GM19328 (cell line): ENCODE measurements around the gene PTPRN2.

Experiments
- ATAC-seq: cut with Tn5 transposase; IDR thresholded peaks from one replicate; pipeline ENCODE4 v1.9.1; 2021; ENCODE audit warnings: mild to moderate bottlenecking, moderate library complexity; ENCODE audit not compliant: unreplicated experiment

The PTPRN2 gene

DNA sequence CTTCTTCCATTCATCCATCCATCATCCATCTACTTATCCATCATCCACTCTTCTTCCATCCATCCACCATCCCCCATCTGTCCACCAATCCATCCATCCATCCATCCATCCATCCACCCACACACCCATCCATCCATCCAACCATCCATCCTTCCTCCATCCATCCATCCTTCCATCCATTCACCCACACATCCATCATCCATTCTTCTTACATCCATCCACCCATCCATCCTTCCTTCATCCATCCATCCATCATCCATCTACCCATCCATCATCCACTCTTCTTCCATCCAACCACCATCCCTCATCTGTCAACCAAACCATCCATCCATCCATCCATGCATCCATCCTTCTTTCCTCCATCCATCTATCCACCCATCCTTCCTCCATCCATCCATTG is 821.5 kb downstream of the PTPRN2 start:
- ATAC-seq = no peak

DNA sequence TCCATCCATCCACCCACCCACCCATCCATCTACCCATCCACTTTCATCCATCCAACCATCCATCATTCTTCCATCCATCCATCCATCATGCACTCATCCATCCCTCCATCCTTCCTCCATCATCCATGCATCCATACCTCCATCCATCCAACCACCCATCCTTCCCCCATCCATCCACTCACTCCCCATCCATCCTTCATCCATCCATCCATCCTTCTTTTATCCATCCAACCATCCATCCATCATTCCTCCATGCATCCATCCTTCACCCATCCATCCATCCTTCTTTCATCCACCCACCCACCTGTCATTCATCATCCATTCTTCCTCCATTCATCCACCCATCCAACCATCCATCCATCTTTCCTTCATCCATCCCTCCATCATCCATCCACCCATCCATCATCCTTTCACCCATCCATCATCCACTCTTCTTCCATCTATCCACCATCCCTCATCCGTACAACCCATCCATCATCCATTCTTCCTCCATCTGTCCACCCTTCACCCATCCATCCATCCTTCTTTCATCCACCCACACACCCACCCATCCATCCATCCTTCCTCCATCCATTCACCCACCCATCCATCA is 822.6 kb downstream of the PTPRN2 start:
- ATAC-seq = no peak

DNA sequence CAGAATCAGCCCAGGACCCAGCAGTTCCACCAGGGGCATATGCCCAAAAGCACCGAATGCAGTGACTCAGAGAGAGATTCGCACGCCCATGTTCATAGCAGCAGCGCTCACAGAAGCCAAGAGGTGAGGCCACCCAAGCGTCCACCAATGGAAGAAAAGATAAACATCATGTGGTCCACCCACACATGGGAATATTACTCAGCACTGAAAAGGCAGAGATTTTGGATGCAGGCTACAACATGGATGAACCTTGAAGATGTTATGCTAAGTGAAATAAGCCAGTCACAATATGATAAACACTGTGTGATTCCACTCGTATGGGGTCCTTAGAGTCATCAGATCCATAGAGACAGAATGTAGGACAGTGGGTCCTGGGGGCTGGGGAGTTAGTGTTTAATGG is 823.4 kb downstream of the PTPRN2 start:
- ATAC-seq = no peak

DNA sequence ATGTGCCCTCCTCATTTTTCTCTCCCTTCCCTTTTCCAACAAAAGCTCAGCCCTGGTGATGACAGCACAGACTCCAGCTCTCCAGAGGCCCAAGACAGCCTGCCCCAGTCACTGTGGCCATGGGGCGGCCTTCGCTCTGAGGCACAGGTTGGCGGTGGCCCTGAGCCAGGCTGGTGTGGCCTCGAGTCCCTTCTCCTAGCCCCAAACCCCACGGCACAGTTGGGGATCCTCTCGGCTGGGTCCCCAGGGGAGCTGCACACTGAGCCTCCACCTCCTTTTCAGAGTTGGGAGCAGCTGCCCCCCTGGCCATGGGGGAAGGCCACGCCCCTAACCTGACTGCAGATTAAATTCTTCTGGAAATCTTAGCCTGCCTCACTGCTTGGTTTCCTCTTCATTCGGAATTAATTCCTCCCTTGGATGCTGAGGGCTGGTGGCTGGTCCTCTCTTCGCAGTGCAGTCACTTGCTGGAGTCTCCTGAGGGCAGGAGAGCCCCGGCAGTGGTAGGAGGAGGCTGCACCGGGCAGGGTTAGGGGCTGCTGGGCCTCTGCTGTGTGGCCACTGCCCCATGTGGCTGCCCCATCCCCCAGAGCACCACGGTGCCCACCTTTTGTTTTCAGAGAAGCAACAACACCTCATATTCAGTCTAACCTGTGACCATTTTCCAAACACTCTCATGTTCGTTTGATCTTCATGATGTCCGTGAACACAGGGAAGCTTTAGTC is 824.2 kb downstream of the PTPRN2 start:
- no peak for ATAC-seq

DNA sequence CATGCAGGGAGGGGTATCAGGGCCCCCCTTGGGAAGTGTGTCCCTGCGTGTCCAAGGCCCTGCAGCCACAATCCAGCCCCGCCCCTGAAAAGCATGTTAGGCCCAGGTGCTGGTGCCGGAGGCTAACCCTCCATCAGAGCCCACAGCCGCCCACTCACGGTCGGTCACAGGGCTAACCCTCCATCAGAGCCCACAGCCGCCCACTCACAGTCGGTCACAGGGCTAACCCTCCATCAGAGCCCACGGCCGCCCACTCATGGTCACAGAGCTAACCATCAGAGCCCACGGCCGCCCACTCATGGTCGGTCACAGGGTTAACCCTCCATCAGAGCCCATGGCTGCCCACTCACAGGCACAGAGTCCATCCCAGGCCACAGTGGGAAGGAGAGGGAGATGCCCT is 824.8 kb downstream of the PTPRN2 start:
- no peak for ATAC-seq

DNA sequence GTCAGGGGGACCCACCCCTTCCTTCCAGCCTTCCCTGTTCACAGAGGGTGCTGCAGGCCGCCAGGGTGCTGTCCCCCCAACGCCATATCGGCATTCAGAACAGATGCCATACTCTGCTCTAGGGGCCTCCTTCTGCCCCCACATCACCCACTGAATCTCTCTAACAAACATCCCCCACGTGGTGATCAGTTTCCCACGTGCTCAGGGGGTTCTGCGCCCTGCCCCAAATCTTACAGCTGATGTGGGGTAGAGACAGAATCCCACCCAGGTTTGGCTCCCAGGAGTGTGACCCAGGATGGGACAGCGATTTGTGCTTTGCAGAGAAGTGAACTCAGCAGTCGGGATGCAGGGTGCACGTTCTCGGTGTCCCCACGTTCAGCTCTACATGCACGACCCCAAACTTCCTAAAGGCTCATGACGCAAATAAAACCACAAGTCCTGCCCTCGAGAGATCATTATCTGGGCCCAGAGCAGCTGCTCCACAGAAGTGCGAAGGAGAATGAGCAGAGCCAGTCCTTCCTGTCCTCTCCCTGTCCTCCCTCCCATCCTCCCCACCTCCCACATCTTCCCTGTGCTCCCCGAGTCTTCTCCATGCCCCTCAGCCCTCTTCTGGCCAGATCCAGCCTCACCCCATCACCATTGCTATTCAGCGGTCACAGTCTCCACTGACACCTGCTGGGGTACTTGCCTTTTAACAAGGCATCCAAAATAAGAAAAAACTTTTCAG is 827.5 kb downstream of the PTPRN2 start:
- ATAC-seq = no peak

DNA sequence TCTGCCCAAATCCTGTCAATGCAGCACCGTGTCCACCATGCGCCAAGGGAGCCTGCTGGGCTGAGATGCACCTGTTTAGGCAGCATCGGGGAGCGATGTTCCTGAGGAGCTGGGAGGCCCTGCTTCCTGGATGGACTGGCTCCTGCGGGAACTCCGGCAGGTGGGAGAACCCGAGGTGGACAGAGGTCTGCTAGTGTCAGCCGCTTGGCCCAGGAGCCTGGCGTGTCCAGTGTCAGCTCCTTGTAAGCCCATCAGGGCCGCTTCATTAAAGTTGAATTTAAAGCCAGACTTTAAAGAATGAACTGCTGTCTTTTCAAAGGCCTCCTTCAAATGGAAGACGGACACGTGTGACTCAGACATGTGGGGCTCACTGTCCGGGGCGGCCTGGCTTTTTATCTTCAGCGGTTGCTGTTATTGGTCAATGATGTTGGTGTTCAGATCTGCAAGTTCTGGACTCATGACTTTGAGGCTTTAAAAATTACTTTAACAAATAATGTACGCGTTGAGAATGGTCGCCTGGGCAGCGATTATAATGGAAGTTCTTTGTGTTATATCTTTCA is 828.3 kb downstream of the PTPRN2 start:
- no peak for ATAC-seq

DNA sequence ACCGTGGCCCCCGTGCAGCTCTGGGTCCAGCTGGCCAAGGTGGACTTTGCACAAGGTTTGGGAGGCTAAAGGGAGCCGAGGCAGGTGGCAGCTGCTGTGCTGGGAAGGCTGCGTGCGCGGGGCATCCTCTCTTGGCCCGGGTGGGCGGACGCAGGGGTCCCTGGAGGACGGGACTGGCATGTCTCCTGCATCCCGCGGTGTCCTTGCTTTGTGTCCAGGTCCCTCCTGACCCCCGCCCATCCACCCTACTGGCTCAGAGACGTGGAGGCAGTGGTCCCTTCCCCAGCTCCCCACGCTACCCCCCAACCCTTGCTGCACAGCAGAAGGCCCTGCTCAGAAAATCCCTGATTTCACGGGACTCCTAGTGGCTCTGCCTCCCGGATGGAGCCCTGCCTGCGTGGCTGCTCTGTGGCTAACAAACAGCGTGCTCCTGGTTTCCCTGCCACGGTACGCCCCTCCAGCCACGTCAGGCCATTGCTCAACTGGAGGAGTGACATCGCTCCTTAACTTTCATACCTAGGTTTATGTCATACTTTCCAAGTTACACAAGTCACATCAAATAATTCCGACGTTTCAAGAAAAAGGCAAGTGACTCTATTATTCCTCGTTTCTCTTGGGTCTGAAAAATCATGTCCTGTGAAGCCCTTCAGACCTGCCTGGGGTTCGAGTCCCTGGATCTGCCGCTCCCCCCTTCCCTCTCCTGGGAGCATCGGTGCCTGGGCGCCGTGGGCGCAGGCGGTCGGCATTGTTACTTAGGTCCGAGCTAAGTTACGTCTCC is 829.0 kb downstream of the PTPRN2 start:
- no peak for ATAC-seq

DNA sequence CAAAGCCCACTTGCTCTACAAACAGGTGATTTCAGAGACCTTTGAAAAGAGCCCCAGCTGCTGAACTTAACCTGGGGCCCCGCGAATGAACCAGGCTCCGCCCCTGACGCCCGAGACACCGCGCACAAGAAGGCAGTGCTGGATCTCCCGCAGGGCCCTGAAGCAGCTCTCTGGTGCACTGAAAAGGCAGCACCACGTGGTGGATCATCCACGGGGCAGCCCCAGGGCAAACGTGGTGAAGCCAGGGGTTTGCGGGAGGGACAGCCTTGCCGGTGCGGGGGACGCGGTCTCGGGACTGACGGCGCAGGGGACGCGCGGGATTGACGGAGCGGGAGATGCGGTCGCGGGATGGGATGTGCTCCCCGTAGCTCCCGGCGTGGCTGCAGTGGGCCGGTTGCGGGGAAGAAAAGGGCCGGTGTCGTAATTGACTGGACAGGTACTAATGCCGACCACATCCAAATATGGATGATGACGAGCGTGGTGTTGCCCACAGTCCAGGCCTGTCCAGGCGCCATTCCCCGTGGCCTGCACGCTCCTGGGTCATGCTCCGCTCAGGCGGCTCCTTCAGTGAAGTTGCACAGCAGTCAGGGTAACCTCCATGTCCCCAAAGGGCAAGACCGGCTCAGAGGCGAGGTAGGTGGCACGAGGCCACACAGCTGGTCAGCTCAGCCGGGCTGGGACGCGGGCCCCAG is 829.7 kb downstream of the PTPRN2 start:
- ATAC-seq = no peak

DNA sequence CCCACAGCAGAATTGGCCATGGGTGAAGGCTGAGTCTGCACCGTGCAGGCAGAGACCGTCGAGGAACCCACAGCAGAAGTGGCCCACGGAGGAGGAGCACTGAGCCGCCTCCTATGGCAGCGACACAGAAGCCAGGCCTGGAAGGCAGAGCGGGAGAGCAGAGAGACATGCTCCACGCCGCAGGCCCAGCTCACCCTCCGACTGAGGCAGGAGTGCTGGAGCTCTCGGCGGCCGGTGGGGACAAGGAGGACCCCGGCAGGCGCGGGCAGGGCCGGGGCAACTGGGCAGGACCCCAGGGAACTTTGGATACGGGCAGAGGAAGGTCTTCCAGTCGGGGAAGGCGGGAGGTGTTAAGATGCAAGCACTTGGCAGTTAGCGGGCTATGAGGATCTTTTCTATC is 830.4 kb downstream of the PTPRN2 start:
- ATAC-seq = no peak

DNA sequence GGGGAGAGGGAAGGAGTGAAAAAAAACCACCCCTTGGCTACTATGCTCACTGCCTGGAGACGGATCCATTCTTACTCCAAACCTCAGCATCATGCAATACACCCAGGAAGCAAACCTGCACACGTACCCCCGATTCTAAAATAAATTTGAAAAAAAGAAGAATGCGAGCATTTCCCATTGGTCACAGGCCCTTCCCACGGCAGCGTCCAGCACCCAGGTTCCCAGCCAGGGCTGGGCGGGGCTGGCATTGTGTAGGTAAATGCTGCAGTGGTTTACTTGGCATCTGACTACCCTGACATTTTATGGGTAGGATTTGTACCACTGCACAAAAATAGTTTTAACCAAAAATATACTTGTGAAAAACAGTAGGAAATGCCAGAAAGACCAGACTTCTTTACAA is 831.9 kb downstream of the PTPRN2 start:
- no peak for ATAC-seq

DNA sequence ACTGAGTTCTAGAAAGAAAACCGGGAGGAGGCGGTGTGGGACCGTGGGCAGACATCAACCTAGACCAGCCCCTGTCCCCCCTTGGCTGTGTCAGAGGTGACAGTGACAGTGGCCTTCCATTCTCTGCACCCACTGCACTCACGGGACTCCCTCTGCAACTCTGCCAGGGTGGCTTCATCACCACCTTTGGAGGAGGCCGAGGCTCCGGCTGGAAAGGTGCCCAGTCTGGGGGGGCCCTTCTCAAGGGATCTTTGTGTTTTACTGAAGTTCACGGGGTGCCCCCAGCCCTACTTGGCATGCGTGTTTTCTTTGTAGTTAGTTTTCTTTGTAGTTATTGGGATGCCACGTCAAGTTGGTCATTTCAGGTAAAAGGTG is 833.2 kb downstream of the PTPRN2 start:
- ATAC-seq = no peak

DNA sequence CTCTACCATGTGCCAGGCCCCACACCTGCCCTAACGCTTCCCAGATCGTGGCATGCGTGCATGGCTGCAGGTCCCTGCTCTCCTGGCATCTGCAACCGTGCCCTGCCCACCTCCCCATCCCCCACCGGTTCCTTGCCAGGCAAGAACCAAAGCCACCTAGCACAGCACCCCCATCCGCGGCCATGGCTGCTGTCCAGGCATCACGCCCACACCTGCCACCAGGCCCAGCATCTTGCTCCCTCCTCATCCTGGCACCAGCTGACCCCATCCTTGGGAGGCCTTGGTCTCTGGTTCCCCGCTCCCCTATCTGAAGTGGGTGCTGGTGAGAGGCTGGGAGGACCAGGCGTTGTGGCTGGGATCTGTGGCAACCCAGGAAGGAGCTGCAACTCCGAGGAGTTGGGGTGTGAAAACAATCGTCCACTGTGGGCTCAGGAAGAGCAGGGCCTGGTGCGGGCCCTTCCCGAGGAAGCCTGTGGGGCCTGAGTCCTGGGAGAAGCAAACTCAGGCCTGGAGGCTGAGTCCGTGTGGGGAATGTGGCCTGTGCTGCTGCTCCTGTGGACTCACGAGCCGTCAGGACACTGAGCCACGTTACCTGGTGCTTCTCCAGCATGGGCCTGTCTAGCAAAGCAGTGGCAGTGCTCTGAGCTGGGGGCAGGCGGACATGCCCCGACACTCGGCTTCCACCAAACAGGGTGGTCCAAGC is 833.8 kb downstream of the PTPRN2 start:
- no peak for ATAC-seq

DNA sequence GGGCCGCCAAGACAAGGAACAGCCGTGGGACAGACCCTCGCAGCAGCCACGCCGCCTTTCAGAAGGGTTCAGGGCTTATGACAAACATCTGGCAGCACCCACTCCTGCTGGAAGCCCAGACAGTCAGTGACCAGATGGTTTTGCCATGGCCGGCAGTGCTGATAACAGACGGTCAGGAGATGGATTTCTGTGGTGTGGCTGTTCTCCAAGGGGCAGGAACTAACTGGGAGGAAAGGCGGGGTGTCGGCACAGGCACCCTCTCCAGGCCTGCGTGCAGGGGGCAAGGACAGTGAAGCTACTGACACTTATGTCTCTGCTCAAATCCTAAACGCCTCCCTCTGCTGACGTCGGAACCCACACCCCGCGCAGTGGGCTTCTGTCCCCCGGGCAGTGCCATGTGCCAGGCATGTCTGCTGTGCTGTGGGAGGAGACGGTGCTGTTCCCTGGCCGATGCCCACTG is 834.8 kb downstream of the PTPRN2 start:
- no peak for ATAC-seq

DNA sequence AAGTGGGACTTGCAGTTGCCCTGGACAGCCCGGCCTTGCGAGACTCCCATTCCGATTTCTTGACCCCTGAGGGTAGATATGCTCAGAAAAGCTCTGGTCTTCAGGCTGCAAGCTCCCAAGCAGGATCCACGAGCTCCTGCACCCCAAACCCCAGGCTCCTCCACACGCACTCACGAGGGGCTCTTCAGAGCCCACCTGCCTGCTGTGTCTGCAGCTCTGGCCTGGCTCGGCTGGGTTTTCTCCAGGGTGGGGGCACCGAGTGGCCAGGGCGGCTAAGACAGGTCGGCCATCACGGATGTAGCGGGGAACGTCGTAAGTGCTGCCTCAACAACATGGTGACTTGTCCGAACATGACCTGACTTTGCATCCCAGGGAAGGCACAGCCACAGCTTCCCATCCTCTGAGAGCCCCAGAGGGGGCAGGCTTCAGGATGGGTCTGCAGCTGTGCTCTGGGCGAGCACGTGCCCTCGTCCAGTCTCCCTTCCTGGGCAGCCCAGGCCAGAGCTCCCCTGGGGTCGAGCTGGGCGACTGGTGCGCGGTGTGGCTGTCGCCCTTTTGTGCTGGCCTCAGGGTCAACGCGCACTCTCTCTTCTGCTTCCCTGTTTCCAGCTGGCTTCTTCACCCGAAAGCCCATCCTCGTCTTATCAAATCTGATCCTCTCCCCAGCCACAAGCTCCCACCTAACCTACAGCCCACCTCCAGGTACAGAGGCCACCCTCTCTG is 835.5 kb downstream of the PTPRN2 start:
- ATAC-seq = no peak

DNA sequence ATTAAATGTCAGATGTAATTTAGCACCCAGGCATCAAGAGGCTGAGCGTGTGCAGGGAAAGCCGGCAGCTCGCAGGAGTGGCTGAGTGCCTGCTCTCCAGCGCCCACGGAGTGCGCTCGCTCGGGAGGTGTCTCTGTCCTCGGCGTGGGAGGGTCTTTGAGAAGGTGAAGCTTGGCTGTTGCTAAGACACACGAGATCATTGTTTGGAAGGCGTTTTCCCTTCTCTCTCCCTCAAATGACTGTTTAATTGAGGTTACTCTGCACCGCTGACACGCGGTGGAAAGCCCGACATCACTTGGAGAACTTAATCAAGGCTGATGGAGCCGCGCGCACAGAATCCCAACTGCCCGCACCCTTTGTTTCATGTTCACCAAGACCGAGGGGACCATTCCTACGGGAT is 836.2 kb downstream of the PTPRN2 start:
- ATAC-seq = no peak

DNA sequence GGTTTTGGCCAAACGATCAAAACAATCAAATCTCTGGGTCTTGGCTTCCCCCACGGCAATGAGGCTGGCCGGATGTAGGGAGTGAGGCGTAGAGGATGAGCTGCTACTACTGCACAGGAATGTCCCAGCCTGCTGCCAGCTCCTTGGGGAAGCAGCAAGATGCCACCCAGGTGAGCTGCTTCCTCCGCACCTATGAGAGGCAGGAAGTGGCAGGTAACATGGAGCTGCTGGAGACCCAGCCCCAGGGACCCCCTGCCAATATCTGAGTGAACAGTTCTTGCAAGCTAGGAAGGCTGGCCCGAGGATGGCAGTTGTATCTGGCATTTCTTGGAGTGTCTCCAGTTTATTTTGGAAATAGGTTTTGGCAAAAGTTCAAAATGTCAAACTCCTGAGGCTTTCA is 837.3 kb downstream of the PTPRN2 start:
- no peak for ATAC-seq

DNA sequence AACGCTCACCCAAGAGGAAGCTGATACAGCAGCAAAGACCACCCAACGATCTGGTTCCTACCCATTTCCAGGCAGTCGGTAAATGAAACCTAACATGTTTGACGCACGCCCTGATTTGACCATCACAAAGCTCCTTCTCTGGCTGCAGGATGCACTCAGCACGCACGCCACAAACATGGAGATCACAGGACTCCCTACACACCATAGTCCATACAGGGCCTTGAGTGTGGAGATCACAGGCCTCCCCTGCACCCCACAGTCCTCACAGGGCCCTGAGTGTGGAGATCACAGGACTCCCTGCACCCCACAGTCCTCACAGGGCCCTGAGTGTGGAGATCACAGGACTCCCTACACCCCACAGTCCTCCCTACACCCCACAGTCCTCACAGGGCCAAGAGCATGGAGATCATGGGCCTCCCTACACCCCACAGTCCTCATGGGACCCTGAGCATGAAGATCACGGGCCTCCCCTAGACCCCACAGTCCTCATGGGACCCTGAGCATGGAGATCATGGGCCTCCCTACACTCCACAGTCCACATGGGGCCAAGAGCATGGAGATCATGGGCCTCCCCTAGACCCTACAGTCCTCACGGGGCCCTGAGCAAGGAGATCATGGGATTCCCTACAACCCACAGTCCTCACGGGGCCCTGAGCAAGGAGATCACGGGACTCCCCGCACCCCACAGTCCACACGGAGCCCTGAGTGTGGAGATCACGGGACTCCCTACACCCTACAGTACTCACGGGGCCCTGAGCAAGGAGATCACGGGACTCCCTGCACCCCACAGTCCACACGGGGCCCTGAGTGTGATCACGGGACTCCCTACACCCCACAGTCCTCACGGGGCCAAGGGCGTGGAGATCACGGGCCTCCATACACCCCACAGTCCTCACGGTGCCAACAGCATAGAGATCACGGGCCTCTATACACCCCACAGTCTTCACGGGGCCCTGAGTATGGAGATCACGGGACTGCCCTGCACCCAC is 841.6 kb downstream of the PTPRN2 start:
- ATAC-seq = no peak
